T-helper 2 cell treated with Interferon-gamma antibody and Interleukin-4, amounts not matched to agents 100 ng/mL and 5 ng/mL, for 36 hours (primary cell): ENCODE measurements around the gene HORMAD1. TPM values are rescaled to one million over a fixed set of nuclear protein-coding genes. Genes with fewer than 3 reads are reported as not detected.

Experiments used
- total RNA-seq: library from RNA; stranded (reverse); gene quantifications from 2 replicates; pipeline ENCODE4 v1.2.3, GENCODE V29; 2022

Gene HORMAD1
- total RNA-seq, 1 donor from 2014 or later, result 0.39 TPM

Other genes starting within 250 kb of the HORMAD1 start
- gene TARS2, start 233.5 kb downstream of the HORMAD1 start, total RNA-seq, result 38.7 and 40.2 TPM in 2 replicates
- 1.2 and 1.6 TPM in 2 replicates for gene ECM1, start 212.8 kb downstream of the HORMAD1 start, total RNA-seq
- gene FALEC, start 205.1 kb downstream of the HORMAD1 start, total RNA-seq, result not detected in 2 replicates
- 0.39 and 0.41 TPM in 2 replicates for gene ADAMTSL4, start 171.5 kb downstream of the HORMAD1 start, total RNA-seq
- gene MCL1, start 141.3 kb downstream of the HORMAD1 start, total RNA-seq, result 245 and 248 TPM in 2 replicates
- 193 and 202 TPM in 2 replicates for gene ENSA, start 91.3 kb downstream of the HORMAD1 start, total RNA-seq
- gene GOLPH3L, start 23.7 kb downstream of the HORMAD1 start, total RNA-seq, result 23.8 and 24.4 TPM in 2 replicates
- 80.4 and 89.5 TPM in 2 replicates for gene CTSS, start 44.9 kb upstream of the HORMAD1 start, total RNA-seq
- 4.3 and 4.5 TPM in 2 replicates for gene CTSK, start 87.4 kb upstream of the HORMAD1 start, total RNA-seq
- gene ARNT, start 155.7 kb upstream of the HORMAD1 start, total RNA-seq, result 38.1 and 40.5 TPM in 2 replicates
- not detected in 2 replicates for gene CTXND2, start 166.2 kb upstream of the HORMAD1 start, total RNA-seq
- gene SETDB1, start 205.5 kb upstream of the HORMAD1 start, total RNA-seq, result 52.2 and 52.4 TPM in 2 replicates